SIG-M5 treated with dmso at 0.1 percent for 504 hours (cell line): ENCODE data around the gene MIAT.

ENCODE experiments used
- DNase-seq: peaks from one replicate; lab custom pipeline; 2025; ENCODE audit not compliant: unreplicated experiment; lab: John Stamatoyannopoulos, UW

MIAT gene

DNA sequence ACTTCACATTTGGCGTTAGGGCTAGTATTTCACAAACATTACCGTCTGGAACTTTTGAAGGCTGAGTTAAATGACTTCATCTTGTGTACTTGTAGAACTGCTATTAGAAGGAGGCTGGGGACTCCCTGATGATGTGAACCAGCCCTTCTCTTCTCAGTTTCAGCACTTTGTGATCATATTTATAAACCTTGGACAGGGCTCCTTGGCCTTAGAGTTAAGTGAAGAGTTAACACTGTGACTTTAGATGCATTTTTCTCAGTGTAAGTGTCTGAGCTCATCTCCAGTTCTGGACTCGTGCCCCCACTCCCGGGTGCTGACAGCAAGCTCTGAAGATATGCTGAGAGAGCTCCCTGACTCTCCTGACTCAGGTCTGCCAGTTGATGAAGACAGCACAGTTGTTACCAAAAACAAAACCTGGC, 8.4 kb downstream of the MIAT start:
- DNase-seq = no peak

- no peak for DNase-seq
Measured at GRCh38 chr22:26667140-26667539, 9.8 kb downstream of the MIAT start.

- DNase-seq = peak; percentile 48
Measured at GRCh38 chr22:26669060-26669481, 11.7 kb downstream of the MIAT start.

DNA sequence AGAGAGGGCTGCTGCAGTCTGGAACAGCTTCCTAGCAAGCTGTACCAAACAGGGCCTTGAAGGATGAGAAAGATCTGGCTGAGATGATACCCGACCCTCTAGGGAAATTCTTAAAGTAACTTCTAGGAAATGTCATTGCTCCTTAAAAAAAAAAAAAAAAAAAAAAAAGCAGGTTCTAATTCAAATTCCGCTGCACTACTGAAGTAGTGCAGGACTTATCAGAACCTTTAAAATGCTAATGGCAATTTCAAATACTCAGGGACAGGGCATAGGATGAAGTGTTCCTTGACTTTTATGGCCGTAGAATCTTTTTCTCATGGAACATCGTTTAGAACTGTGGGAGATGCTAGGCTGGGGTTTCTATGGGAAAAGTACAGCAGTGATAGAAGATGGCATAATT, 13.1 kb downstream of the MIAT start:
- DNase-seq = no peak

DNA sequence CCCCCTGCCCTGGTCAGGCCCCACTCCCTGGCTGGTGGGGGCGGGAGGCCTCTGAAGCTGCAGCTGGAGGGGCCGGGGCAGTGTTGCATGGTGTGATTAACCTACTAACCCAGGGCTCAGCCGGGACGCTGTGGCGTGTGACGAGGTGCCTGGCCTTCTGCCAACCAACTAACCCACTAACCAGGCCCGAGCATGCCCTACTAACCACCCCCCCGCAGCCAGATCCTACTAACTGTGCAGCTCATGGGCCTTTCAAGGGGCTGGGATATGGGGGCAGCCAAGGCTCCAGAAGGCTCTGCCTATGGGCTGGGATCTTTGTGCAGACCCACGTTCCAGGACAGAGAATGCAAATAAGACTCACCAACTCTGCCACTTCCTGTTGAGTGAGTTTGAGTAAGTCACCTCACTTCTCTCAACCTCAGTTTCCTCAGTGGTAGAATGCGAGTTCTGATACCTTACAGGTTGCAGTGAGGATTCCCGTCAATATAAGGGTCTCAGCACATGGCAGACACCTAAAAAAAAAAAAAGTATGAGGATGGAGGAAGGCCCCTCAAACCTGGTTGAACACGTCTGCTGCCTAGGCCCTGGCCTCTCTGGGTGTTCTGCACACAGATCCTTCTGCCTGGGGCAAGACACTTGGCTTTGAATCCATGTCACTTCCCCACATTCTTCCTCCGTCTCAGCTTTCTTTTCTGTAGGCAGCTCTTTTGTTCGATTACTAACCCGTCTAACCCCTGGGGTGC, 14.1 kb downstream of the MIAT start:
- no peak for DNase-seq

GRCh38 chr22:26672060-26672471, 14.7 kb downstream of the MIAT start:
- DNase-seq = no peak

GRCh38 chr22:26672590-26673468, 15.4 kb downstream of the MIAT start:
- DNase-seq = peak; percentile 94

DNA sequence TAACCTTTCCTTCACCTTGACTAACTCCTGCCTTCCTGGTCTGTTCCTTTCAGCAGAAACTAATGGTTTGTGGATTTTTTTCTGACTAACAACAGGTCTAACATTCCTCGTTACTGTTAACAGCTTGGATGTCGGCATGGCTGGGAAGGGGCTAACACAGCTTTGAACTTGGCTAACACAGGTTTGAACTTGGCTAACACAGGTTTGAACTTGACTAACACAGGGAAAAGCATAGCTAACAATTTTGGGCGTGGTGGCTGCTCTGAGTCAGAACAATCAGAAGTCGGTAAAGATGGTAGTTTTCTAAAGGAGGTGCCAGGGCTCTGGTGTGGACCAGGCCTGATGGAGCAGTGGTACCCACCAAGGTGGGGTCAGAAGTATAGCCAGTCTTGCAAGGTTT, 16.1 kb downstream of the MIAT start:
- no peak for DNase-seq

DNA sequence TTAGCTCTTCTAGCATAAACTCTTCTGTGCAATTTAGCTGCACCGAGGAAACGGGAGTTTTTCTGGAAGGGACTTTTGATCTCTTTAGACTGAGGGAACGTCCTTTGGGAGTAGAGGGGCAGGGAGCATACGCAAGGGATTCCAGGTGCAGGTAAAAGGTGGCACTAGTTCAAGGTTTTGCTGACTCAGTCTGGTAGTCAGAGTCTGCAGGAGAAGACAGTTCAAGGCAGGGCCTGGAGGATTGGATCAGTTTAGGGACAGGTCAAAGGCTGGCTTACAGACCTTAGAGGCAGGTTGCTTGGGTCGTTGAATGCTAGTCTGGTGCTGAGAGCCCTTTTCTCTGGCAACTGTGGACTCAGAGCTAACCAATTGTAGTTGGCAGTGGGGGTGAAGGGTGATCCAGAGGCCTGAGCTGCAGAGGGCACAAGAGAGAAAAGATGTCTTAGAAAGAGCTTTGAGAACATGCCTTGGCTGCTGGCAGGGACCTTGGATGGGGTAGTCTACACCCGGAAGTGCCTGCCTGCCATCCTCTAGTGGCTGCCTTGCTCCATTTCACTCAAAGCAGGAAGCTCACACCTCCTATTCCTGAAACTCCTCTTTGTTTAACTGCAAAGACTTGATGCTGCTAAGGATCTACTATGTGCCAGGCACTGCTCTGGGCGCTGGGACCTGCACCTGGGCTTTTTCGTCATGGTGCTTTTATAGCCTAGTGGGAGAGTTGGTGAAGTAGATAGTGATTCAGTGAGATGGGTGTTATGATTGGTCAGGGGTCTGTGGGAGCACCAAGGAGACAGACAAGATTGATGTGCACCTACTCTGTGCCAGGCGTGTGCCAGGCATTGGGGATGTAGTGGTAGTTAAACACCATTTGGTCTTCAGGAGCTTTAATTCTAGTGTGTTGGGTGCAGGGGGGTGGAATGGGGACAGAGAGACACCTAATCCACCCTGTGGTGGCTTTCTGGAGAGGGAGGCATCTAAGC, 17.1 kb downstream of the MIAT start:
- DNase-seq = peak; percentile 14

GRCh38 chr22:26675687-26676268, 18.4 kb downstream of the MIAT start:
- no peak for DNase-seq

DNA sequence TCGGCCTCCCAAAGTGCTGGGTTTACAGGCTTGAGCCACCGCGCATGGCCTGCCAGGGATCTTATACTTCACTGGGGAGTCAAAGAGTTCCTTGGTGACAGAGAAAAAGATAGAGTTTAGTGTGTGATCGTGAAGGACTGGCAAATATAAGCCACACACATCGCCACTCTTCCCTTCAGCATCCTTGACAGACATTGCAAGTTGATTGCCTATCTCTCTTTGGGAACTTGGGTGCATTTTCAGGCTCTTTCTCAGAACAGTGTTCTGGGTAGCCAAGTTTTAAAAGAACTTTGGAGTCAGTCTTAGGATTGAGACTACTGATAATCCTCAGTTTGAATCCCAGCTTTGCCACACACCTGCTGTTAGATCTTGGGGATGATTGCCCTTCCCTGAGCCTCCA, 19.8 kb downstream of the MIAT start:
- no peak for DNase-seq

DNA sequence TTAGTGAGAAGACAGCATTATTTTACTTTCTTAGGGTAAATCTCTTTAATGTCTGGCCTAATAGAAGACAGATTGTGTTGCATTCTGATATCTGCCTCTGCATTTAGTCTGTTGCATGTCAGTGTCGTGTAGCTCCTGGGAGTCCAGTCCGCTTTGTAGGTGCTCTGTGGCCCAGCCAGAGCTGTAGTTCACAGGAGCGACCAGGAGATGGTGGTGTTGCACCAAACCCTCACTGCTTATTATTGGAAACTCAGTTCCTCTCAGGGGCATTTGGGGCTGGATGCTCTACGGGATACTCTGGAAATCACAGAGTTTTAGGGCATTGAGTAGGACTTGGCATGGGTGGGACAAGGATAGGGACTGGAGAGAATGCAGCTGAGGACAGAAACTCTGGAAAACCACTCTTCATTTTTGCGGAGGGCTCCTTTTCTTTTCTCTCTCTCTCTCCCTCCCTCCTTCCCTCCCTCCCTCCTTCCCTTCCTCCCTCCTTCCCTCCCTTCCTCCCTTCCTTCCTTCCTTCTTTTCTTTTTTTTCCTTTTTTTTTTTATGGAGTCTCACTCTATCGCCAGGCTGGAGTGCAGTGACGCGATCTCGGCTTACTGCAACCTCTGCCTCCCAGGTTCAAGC, 21.7 kb downstream of the MIAT start:
- DNase-seq = peak; percentile 67

DNA sequence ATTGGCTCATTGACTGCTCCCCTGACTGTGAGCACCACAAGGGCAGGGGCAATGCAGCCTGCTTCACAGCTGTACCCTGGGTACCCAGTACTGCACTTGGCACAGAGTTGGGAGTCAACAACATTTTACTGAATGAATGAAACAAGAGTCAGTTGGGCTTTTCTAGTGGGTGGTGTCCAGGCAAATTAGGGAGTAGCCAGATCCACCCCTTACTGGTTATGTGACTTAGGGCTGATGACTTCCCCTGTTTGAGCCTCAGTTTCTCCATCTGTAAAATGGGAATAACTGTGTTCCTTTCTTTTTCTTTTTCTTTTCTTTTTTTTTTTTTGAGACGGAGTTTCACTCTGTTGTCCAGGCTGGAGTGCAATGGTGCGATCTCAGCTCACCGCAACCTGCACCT, 23.1 kb downstream of the MIAT start:
- DNase-seq = no peak

- no peak for DNase-seq
Measured at GRCh38 chr22:26681395-26681821, 24.0 kb downstream of the MIAT start.

GRCh38 chr22:26684168-26684567, 26.8 kb downstream of the MIAT start:
- DNase-seq = no peak

- DNase-seq = no peak
Measured at GRCh38 chr22:26685601-26686000, 28.2 kb downstream of the MIAT start.

DNA sequence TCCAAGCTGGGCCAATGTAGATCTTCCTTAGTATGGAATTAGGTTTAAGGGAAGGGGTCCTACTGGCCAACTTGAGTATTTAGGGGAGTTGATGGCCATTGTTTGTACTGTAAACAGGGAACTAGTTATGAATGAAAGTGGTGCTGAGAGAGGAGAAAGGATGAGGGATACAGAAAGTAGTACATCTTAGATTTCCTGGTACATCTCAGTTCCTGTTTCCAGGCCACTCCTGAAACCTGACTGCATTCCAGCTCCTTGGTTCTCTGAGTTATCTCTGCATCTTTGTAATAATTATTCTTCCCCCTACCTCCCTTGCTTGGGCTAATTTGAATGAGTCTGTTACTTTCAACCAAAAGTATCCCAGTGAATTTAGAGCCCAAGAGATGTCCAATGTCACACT, 30.1 kb downstream of the MIAT start:
- DNase-seq = no peak

- DNase-seq = no peak
Measured at GRCh38 chr22:26689513-26690301, 32.3 kb downstream of the MIAT start.

GRCh38 chr22:26690654-26691376, 33.4 kb downstream of the MIAT start:
- no peak for DNase-seq
